OCI-LY7 (cell line): Measurements from ENCODE around the gene CHD5. TPM values are rescaled to one million over a fixed set of nuclear protein-coding genes. Genes with fewer than 3 reads are reported as not detected.

Experiments used
- BruUV-seq: library from RNA; stranded (reverse); fragments of 400-500 nt; replicated peaks from 2 replicates; lab custom pipeline; 2021; lab: Mats Ljungman, UMichigan
- CTCF ChIA-PET: fragments of 300-600 bp; sonication (Branson Sonifier 250); formaldehyde crosslinking; loops from one replicate; lab custom pipeline; 2022; ENCODE audit warnings: antibody characterized with exemption; ENCODE audit not compliant: unreplicated experiment; lab: Charles Lee
- POLR2A ChIA-PET: fragments of 300-600 bp; sonication (Branson Sonifier 250); formaldehyde crosslinking; loops from one replicate; lab custom pipeline; 2022; ENCODE audit warnings: antibody characterized with exemption; lab: Charles Lee
- DNase-seq: peaks from one replicate; pipeline ENCODE4 v3.0.0-alpha.2; 2015; ENCODE audit warnings: low spot score
- H2AFZ ChIP-seq: fragments of 200-600 bp; sonication (generic), shearing (Covaris generic); 2 replicates; pipeline ENCODE4 v1.6.1; 2014; ENCODE audit warnings: mild to moderate bottlenecking, antibody characterized with exemption, low read length, moderate library complexity
- H3K27ac ChIP-seq: fragments of 200-600 bp; sonication (generic); 2 replicates; pipeline ENCODE4 v1.5.1; 2014; ENCODE audit warnings: mixed run types, low read depth, mild to moderate bottlenecking, moderate library complexity, low read length, inconsistent platforms; ENCODE audit not compliant: poor library complexity, severe bottlenecking
- H3K36me3 ChIP-seq: fragments of 200-600 bp; sonication (generic); 2 replicates; pipeline ENCODE4 v1.6.1; 2014; ENCODE audit warnings: mild to moderate bottlenecking, antibody characterized with exemption, low read length, moderate library complexity, mixed read lengths; ENCODE audit not compliant: insufficient read depth
- H3K4me1 ChIP-seq: fragments of 200-600 bp; sonication (generic); 2 replicates; pipeline ENCODE4 v1.5.1; 2014; ENCODE audit warnings: mild to moderate bottlenecking, low read length; ENCODE audit not compliant: insufficient read depth, poor library complexity, severe bottlenecking
- H3K4me2 ChIP-seq: fragments of 200-600 bp; sonication (generic); 2 replicates; pipeline ENCODE4 v1.6.1; 2014; ENCODE audit warnings: mild to moderate bottlenecking, low read length
- H3K4me3 ChIP-seq: fragments of 200-600 bp; sonication (generic); 2 replicates; pipeline ENCODE4 v1.5.1; 2014; ENCODE audit warnings: mild to moderate bottlenecking, low read depth, low read length; ENCODE audit not compliant: poor library complexity, severe bottlenecking
- H3K79me2 ChIP-seq: fragments of 200-600 bp; sonication (generic); 2 replicates; pipeline ENCODE4 v1.6.1; 2016; ENCODE audit warnings: low read depth, mild to moderate bottlenecking, low read length, moderate library complexity, mixed read lengths; ENCODE audit not compliant: insufficient read depth
- H3K9me2 ChIP-seq: fragments of 200-600 bp; sonication (generic); 2 replicates; pipeline ENCODE4 v1.6.1; 2016; ENCODE audit warnings: mild to moderate bottlenecking, low read length, mixed read lengths; ENCODE audit not compliant: insufficient read depth
- H3K9me3 ChIP-seq: fragments of 200-600 bp; sonication (generic); 2 replicates; pipeline ENCODE4 v1.6.1; 2014; ENCODE audit warnings: mild to moderate bottlenecking, mixed run types, low read length, mixed read lengths
- H4K20me1 ChIP-seq: fragments of 200-600 bp; sonication (generic); 2 replicates; pipeline ENCODE4 v1.6.1; 2014; ENCODE audit warnings: mild to moderate bottlenecking, antibody characterized with exemption, low read length, moderate library complexity, mixed read lengths; ENCODE audit not compliant: insufficient read depth
- EZH2phosphoT487 ChIP-seq: fragments of 200-600 bp; sonication (generic); IDR thresholded peaks from 2 replicates; pipeline ENCODE4 v1.6.1; 2018; ENCODE audit warnings: low read depth, borderline replicate concordance, mild to moderate bottlenecking, mixed run types, antibody characterized with exemption, low read length, moderate library complexity, mixed read lengths
- intact Hi-C: fragments of 100-400 bp; cut with micrococcal nuclease; formaldehyde crosslinking; loops from one replicate; pipeline ENCODE4 v1.10.0; 2022; ENCODE audit not compliant: unreplicated experiment
- total RNA-seq, 2 experiments: library from RNA; depleted of rRNA in 1 of 2; stranded (reverse); fragments of >200 nt in 1 of 2; shearing (Covaris generic) in 1 of 2; gene quantifications; 2 replicates each; pipeline ENCODE4 v1.2.3, GENCODE V29; 2014 to 2022
- TF ChIP-seq, protein P1 (sequence below): fragments of 200-600 bp; sonication (generic); conservative IDR thresholded peaks from 2 replicates; pipeline ENCODE4 v1.5.1; 2014; ENCODE audit warnings: mild to moderate bottlenecking, antibody characterized with exemption, low read length, moderate library complexity, mixed read lengths

Gene CHD5
- total RNA-seq, 2 experiments from 2014 or later = 0.19 to 0.38 TPM

DNA sequence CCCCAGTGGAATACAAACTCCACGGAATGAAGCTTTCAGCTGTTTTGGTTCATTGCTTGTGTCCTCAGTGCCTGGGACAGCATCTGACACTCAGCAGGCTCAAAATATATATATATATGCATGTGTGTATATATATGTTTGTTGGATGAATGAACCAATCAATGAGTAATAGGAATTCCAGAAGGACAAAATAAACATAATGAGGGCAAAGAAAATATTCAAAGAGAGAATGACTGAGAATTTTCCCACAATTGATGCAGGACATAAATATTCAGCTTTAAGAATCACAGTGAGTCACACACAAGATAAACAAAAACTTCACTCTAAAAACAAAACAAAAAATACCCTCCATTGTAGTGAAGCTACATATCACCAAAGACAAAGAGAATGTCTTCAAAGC lies 64.0 kb downstream of the CHD5 start:
- Histone ChIP-seq H3K4me1 (no peaks in the 10 kb centered on the region), H3K4me3 (no peak overlapping the region), H3K36me3 (no peaks in the 10 kb centered on the region), H3K27ac (no peak overlapping the region), H3K9me3 (no peaks in the 10 kb centered on the region; the same call in 1 of the 2 replicates), H3K4me2 (no peak overlapping the region), H3K79me2 (no peaks in the 10 kb centered on the region), H2AFZ (no peak overlapping the region), H4K20me1 (no peaks in the 10 kb centered on the region), H3K9me2 (no peaks in the 10 kb centered on the region)
- TF ChIP-seq EZH2phosphoT487 = no peak
- TF ChIP-seq, protein P1, sequence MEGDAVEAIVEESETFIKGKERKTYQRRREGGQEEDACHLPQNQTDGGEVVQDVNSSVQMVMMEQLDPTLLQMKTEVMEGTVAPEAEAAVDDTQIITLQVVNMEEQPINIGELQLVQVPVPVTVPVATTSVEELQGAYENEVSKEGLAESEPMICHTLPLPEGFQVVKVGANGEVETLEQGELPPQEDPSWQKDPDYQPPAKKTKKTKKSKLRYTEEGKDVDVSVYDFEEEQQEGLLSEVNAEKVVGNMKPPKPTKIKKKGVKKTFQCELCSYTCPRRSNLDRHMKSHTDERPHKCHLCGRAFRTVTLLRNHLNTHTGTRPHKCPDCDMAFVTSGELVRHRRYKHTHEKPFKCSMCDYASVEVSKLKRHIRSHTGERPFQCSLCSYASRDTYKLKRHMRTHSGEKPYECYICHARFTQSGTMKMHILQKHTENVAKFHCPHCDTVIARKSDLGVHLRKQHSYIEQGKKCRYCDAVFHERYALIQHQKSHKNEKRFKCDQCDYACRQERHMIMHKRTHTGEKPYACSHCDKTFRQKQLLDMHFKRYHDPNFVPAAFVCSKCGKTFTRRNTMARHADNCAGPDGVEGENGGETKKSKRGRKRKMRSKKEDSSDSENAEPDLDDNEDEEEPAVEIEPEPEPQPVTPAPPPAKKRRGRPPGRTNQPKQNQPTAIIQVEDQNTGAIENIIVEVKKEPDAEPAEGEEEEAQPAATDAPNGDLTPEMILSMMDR = no peak
- BruUV-seq = no TSS peak
- ChIA-PET CTCF (no interaction called here), POLR2A (interaction anchor here (0.6 kb wide), 1 partner anchor 267 kb away, joined by 3 read pairs; no protein-coding TSS in a partner anchor)
- intact Hi-C loops = no loop called here
- DNase-seq = no peak

GRCh38 chr1:6113745-6114144 lies 66.4 kb downstream of the CHD5 start:
- Histone ChIP-seq H3K79me2 (no peaks in the 10 kb centered on the region), H3K4me1 (no peaks in the 10 kb centered on the region), H2AFZ (no peak overlapping the region), H3K27ac (no peak overlapping the region), H3K36me3 (no peaks in the 10 kb centered on the region), H3K9me3 (no peaks in the 10 kb centered on the region; the same call in 1 of the 2 replicates), H3K4me3 (no peak overlapping the region), H3K9me2 (no peaks in the 10 kb centered on the region), H3K4me2 (no peak overlapping the region), H4K20me1 (no peaks in the 10 kb centered on the region)
- intact Hi-C loops = no loop called here
- BruUV-seq = no TSS peak
- TF ChIP-seq, protein P1 = no peak
- no peak for TF ChIP-seq EZH2phosphoT487
- DNase-seq = no peak
- ChIA-PET POLR2A (no interaction called here), CTCF (no interaction called here)

DNA sequence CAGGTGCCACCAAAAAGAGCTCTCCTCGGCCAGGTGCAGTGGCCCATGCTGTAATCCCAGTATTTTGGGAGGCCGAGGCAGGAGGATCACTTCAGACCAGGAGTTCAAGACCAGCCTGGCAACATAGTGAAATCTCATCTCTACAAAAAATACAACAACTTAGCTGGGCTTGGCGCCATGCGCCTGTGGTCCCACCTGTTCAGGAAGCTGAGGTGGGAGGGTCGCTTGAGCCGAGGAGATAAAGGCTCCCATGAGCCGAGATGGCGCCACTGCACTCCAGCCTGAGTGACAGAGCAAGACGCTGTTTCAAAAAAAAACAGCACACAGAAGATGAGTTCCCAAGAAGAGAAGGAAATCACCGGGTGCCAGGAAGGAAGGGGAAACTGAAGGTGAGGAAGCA lies 67.0 kb downstream of the CHD5 start:
- no peak for DNase-seq
- no peaks in the 10 kb centered on the region for H3K36me3 ChIP-seq
- BruUV-seq = no TSS peak
- H3K4me3 ChIP-seq = no peak overlapping the region
- H3K27ac ChIP-seq = no peak overlapping the region
- ChIA-PET POLR2A (no interaction called here), CTCF (interaction anchor here (0.6 kb wide), 1 partner anchor 20 kb away, joined by 3 read pairs; no protein-coding TSS in a partner anchor)
- no peaks in the 10 kb centered on the region for H3K4me1 ChIP-seq
- no peaks in the 10 kb centered on the region for H3K9me2 ChIP-seq
- intact Hi-C loops = no loop called here
- no peak for TF ChIP-seq EZH2phosphoT487
- TF ChIP-seq, protein P1 = no peak
- H3K4me2 ChIP-seq = no peak overlapping the region
- H4K20me1 ChIP-seq = no peaks in the 10 kb centered on the region
- H2AFZ ChIP-seq = no peak overlapping the region
- no peaks in the 10 kb centered on the region for H3K79me2 ChIP-seq
- no peaks in the 10 kb centered on the region; the same call in 1 of the 2 replicates for H3K9me3 ChIP-seq
